ENCODE results near the gene CRHR1. TPM values are rescaled to one million over a fixed set of nuclear protein-coding genes. Genes with fewer than 3 reads are reported as not detected.

Gene CRHR1
- total RNA-seq, 1 experiment from 2014 or later, result 1.6 TPM

DNA sequence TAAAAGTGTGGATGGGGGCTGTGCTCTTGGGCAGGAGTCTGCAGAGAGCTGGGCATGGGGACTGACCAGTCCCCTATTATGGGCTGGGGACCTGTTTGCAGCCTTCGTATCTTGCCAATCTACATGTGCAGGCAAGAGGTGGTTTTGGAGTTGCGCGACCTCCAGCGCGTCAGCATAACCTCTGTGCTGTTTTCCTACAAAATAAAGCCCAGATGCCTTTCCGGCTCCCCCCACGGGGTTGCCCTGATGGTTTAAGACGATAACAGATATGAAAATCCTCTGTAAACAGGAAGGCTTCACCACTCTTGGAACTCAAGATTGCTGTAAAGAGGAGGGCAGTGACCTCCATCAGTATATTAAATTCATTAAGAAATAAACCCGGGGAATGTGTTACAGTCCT is 44.1 kb downstream of the CRHR1 start:
- no peak for ATAC-seq
- ChIA-PET CTCF (interaction anchor here (0.8 to 2.8 kb wide), 6 partner anchors 9 to 187 kb away, joined by 3 to 15 read pairs (median 5); no protein-coding TSS in a partner anchor), POLR2A (no interaction called here)
- TF ChIP-seq, protein P1, sequence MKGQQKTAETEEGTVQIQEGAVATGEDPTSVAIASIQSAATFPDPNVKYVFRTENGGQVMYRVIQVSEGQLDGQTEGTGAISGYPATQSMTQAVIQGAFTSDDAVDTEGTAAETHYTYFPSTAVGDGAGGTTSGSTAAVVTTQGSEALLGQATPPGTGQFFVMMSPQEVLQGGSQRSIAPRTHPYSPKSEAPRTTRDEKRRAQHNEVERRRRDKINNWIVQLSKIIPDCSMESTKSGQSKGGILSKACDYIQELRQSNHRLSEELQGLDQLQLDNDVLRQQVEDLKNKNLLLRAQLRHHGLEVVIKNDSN (CRISPR knock-in tag; IDR thresholded peaks at IDR 0.05), result no peak
- no peak for TF ChIP-seq ZNF396 (CRISPR knock-in tag; IDR thresholded peaks at IDR 0.05; ENCODE audit: borderline replicate concordance)
- TF ChIP-seq AFF4 (CRISPR knock-in tag; IDR thresholded peaks at IDR 0.05; ENCODE audit: borderline replicate concordance), result no peak
- no peak for TF ChIP-seq NR3C1 (CRISPR knock-in tag; conservative IDR thresholded peaks at IDR 0.05; ENCODE audit: low read depth)
- TF ChIP-seq, protein P2, sequence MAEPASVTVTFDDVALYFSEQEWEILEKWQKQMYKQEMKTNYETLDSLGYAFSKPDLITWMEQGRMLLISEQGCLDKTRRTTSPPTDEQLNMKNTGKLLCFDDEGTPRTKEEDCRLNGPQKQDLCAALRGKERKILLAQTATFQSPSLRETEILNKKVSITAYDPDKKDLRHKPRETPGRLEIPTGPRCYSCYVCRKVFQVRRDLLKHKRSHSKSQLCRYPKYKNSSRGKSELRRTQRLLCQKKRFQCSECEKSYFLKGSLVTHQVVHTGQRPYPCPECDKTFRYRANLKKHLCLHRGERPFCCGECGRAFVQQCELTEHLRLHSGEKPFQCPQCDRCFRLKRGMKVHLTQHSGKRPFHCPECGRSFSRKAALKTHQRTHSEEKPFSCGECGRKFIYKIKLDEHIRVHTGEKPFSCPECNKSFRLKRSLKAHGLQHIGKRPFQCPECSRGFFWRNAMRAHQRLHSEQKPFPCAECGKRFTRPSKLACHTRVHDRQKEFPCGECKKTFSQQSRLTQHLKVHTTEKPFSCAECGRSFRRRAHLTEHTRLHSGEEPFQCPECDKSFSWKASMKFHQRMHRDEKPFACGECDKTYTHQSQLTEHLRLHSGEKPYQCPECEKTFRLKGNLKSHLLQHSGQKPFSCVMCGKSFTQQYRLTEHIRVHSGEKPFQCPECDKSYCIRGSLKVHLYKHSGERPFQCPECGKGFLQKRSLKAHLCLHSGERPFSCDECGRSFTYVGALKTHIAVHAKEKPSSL (CRISPR knock-in tag; conservative IDR thresholded peaks at IDR 0.05), result no peak
- TF ChIP-seq ARID4B (CRISPR knock-in tag; IDR thresholded peaks at IDR 0.05; ENCODE audit: borderline replicate concordance), result no peak
- no peak for TF ChIP-seq FOXK1 (CRISPR knock-in tag; IDR thresholded peaks at IDR 0.05)
- no peak for TF ChIP-seq CTCF (IDR thresholded peaks at IDR 0.05)
- TF ChIP-seq E2F4 (CRISPR knock-in tag; IDR thresholded peaks at IDR 0.05; ENCODE audit: borderline replicate concordance, low read depth), result no peak
- TF ChIP-seq, protein P3, sequence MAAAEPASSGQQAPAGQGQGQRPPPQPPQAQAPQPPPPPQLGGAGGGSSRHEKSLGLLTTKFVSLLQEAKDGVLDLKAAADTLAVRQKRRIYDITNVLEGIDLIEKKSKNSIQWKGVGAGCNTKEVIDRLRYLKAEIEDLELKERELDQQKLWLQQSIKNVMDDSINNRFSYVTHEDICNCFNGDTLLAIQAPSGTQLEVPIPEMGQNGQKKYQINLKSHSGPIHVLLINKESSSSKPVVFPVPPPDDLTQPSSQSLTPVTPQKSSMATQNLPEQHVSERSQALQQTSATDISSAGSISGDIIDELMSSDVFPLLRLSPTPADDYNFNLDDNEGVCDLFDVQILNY (CRISPR knock-in tag; IDR thresholded peaks at IDR 0.05), result no peak
- no peak for TF ChIP-seq NR1H2 (CRISPR knock-in tag; IDR thresholded peaks at IDR 0.05)
- no peak for TF ChIP-seq TP53 (CRISPR knock-in tag; IDR thresholded peaks at IDR 0.05)
- no peak for TF ChIP-seq ATF3 (CRISPR knock-in tag; conservative IDR thresholded peaks at IDR 0.05)
- Mint-ChIP-seq H3K27me3 (ENCODE audit: low read depth) (no peaks in the 10 kb centered on the region), H3K9me3 (no peaks in the 10 kb centered on the region), H3K27ac (no peak overlapping the region), H3K4me1 (no peaks in the 10 kb centered on the region), H3K36me3 (no peaks in the 10 kb centered on the region), H3K4me3 (no peak overlapping the region)
- DNase-seq (ENCODE audit: low spot score), result no peak
